HG02610 (cell line): ENCODE measurements around the gene DDR2.

Experiments
- ATAC-seq: cut with Tn5 transposase; IDR thresholded peaks from one replicate; pipeline ENCODE4 v1.9.1; 2021; ENCODE audit warnings: mild to moderate bottlenecking, moderate library complexity; ENCODE audit not compliant: unreplicated experiment

DDR2 gene

DNA sequence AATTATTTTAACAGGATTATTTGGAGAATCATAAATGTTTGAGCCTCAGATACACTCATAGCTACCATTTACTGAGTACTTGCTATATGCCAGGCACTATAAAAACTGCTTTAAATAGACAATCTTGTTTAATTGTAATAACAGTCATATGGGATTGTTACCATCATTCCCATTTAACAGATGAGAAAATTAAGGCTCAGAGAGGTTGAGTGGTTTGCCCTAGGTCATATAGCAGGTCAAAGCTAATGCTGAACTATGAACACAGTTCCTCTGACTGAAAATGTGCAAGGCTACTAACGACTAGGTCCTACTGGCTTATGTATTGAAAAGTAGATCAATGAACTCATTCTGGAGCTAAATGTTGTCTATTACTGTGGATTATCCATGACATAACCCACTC is 63.4 kb downstream of the DDR2 start:
- ATAC-seq: no peak

GRCh38 chr1:162696286-162696862 is 64.1 kb downstream of the DDR2 start:
- ATAC-seq: no peak

DNA sequence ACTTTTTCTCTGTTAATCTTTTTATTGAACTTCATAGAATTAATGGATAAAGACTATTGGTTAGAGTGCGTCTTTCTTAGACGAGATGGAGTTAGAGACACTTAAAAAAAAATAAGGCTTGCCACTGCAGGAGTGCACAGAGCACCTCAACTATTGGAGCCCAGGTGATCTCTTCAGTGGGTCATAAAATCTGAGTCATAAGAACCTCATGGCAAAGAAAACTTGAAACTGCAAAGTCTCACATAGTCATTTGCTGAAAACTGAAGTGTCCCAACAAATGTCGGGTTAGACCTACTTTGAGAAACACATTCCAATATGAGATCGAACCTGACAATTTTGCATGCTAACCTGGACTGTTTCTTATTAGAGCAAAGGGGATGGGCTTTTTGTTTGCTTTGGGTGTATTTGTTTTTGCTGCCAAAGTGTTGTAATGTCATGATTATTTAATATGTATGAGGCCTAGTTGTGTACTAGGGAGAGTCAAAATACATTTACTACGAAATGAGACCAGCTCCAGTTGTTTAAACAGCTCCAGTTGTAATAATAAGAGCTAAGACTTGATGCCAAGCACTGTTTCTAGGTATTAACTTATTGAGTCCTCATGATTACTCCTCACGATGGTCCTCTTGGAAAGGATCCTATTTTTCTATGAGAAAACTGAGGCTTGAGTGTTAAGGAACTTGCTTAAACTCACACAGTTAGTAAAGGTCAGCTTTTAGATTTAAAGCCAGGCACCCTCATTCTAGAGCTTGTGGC is 65.1 kb downstream of the DDR2 start:
- ATAC-seq: no peak

DNA sequence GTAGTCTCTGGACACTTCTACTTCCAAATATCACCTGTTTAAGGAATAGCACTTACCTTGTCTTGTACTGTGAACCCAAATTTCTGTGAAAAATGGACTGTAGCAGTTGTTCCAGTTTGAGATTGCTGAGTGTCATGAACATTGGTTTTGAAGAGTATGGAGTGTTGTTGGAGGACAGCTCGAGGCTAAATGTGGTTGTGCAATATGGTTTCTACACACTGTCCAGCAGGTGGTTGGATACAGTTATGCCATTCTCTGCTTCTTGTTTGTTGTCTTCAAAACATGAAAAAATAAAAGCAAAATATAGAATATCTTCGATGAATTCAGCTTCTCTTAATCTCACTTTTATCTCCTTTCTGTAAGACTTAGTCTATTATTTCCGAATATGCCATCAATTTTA is 67.1 kb downstream of the DDR2 start:
- ATAC-seq: no peak

DNA sequence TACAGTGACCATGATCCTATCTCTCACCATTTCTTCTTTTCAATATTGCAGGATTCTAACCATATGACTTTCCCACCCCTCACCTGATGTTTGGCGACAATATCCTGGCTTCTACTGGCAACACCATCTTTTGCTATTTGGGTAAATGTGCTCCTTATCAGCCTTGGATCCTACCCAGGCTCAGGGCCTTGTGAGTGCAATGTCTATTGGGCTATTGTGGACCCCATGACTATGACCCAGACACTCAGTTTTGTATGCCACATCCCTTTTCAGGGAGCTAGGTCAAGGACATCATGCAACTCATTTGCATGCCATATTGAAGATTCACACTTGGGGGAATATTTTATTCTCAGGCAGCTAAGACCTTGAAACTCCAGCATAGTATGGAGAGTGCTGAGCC is 67.9 kb downstream of the DDR2 start:
- no peak for ATAC-seq

GRCh38 chr1:162701286-162701685 is 69.0 kb downstream of the DDR2 start:
- peak; percentile 71 for ATAC-seq

DNA sequence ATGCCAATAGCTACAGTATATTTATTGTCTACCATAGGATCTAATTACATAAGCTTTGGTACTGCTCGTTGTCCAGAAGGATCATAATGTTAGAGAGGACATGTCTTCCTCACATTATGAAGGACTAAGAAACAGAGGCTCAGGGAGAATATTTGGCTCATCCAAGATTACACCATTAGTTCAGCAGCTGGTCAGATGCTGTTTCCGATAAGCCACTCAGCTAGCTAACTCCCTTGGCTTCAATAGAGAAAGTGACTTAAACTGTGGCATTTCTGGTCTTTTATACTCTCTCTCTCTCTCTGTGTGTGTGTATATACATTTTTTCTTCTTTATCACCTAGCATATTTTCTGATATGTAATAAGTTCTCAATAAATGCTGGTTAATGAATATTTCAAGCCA is 70.4 kb downstream of the DDR2 start:
- no peak for ATAC-seq

GRCh38 chr1:162703708-162704107 is 71.4 kb downstream of the DDR2 start:
- ATAC-seq: no peak

GRCh38 chr1:162704673-162705424 is 72.6 kb downstream of the DDR2 start:
- ATAC-seq: peak; percentile 33

- ATAC-seq: no peak
Measured at GRCh38 chr1:162706003-162706402, 73.7 kb downstream of the DDR2 start.

- no peak for ATAC-seq
Measured at GRCh38 chr1:162706606-162707005, 74.3 kb downstream of the DDR2 start.

DNA sequence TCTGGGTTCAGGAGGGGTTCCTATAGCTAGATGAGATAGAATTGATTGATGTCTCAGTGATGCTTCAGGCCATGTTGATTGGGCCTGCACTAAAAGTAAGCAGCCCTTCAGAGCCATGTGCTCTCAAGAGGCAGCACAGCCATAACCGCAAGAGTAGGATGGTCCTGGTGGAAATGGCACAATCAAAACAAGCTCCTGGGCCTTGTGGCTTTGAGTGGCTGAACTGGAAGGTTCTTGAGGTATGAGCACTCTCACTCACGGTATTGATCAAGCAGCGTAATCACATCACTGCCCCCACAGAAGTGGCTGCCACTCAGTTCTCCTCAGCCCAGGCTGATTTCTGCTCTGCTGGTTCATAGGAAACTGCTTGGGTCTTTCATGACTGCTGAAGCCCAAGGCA is 76.0 kb downstream of the DDR2 start:
- ATAC-seq: no peak

GRCh38 chr1:162709132-162709860 is 77.0 kb downstream of the DDR2 start:
- peak; percentile 45 for ATAC-seq

- ATAC-seq: no peak
Measured at GRCh38 chr1:162709870-162710269, 77.6 kb downstream of the DDR2 start.

DNA sequence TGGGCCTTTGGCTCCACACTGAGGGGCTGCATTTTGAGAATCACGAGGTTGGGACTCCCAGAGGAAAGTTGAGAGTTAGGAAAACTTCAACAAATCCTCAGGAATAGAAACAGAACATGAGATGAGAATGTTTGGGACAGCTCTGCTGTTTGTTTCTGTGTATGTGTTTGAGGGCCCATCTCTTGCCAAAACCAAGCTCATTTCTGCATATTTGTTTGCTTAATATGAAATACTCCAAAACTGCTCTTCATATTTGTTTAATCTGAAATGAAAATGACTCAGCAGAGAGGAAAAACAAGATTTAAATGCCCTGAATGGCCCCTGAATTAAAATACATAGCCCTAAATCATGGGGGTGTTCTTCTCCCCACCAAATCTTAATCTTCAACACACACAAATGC is 78.1 kb downstream of the DDR2 start:
- ATAC-seq: no peak

- ATAC-seq: no peak
Measured at GRCh38 chr1:162710780-162711465, 78.7 kb downstream of the DDR2 start.

GRCh38 chr1:162712317-162713029 is 80.2 kb downstream of the DDR2 start:
- no peak for ATAC-seq

DNA sequence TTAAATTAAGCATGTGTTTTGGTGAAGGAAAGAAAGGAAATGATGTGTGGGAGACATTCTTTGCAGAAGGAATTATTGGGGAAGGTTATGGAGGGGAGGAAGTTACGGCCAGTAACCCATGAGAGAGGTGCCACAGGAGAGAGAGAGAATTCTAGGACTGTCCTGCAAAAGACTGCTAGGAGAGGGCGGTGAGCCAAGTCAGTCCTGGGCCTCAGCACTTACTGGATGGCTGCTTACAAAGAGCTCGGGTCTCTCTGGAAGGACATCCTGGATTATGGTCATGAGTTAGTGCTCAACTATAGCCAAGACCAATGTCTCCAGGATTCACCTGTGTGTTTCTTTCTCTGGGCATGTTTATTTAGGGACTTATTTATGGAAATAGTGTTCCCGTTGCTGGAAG is 83.9 kb downstream of the DDR2 start:
- ATAC-seq: no peak

- ATAC-seq: no peak
Measured at GRCh38 chr1:162716552-162716951, 84.3 kb downstream of the DDR2 start.

DNA sequence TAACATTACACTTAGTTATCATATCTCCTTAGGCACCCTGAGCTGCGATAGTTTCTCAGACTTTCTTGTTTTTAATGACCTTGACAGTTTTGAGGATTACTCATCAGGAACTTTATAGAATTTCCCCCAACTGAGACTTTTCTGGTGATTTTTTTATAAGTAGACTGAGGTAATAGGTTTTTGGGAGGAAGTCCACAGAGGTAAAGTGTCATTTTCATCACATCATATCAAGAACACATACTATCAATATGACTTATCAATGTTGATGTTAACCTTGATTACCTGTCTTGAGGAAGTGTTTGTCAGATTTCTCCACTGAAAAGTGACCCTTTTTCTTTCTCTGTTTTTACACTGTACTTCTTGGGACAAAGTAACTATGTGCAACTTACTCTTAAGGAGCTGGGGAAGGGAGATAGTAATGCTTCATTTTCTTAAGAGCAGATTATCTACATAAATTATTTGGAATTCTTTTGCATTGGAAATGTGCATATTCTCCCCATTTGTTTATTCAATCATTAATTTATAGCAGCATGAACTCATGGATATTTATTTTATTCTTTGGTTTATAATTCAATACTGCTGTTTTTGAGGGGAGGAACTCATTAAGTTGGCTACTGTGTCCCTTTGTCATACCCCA is 85.4 kb downstream of the DDR2 start:
- no peak for ATAC-seq
